NCI-H226 (cell line): Measurements from ENCODE around the gene MLF1.
A peak's percentile ranks its signal among the peaks of the same experiment; 100 is the strongest.
"Not testable (repeated sequence)": the region's sequence is repeated elsewhere in the genome, so short reads cannot be mapped to it uniquely, and the experiment has no call there.

Source experiments
- DNase-seq: peaks from one replicate; pipeline ENCODE4 v3.0.0-alpha.2; 2015

The MLF1 gene, protein sequence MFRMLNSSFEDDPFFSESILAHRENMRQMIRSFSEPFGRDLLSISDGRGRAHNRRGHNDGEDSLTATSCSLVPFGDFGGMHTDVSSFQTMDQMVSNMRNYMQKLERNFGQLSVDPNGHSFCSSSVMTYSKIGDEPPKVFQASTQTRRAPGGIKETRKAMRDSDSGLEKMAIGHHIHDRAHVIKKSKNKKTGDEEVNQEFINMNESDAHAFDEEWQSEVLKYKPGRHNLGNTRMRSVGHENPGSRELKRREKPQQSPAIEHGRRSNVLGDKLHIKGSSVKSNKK

DNA sequence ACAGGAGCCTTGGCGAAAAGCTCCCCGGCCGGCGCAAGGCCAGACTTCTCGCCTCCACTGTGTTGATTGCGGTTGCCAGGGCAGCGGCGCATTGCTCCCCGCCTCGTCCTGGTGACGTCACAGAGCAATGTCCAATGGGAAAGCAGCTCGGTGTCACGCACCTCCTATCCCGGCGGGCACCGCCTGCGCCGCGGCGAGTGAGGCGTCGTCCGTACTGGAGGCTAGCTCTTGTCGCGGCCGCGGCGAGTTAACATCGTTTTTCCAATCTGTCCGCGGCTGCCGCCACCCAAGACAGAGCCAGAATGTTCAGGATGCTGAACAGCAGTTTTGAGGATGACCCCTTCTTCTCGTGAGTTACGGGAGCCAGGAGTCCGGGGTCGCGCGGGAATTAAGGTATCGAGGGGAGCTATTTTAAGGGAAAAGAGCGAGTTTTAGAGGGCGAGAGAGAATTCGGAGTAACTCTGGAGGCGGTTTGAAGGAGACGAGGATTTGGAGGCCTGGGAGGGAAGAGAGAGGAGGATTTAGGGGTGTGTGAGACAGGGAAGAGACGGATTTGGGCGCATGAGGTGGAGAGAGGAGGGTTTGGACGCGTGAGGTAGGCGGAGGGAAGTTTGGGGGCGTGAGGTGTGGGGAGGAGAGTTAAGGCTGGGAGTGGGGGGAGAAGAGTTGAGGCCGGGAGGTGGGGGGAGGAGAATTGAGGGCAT, at the start of gene MLF1:
TSS of gene MLF1 (plus strand) at position 196 of the 704 bp plus-strand sequence. CDS start at position 303, 107 bp downstream.
- peak; percentile 78 for DNase-seq

DNA sequence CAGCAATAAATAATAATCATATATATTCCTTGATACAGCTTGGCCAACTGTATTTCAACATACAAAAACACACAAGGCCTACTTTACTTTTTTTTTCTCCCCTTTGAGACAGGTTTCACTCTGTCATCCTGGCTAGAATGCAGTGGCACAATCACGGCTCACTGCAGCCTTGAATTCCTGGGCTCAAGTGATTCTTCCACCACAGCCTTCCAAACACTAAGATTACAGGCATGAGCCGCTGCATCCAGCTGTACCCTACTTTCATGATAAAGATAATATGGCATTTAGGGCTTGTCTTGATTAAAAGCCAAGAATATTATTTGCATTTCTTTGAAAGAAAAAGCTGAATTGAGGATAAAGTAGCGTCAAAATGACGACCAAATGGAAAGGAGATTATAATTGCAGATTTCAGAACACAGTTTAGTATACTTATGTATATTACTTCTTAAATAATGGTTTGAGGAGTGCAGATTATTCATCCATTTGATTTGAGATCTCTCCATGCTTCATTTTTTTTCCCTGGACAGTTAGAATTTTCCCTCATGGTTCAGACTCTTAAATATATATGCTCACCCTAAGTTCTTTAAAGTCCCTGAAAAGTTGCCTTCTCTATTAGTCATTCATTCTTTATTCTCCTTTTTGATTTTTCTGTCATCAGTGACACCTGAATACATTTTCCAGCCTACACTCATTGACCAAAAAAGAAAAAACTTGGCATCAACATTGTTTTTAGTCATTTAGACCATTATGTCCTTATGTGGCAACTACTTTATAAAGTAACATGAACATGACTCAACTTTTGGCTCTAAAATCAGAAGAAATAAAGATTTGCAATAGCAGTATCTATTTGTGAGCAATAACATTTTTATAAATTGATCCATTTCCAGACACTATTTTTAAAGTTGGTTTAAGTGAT, 48.5 kb upstream of the MLF1 start:
- DNase-seq: no peak

DNA sequence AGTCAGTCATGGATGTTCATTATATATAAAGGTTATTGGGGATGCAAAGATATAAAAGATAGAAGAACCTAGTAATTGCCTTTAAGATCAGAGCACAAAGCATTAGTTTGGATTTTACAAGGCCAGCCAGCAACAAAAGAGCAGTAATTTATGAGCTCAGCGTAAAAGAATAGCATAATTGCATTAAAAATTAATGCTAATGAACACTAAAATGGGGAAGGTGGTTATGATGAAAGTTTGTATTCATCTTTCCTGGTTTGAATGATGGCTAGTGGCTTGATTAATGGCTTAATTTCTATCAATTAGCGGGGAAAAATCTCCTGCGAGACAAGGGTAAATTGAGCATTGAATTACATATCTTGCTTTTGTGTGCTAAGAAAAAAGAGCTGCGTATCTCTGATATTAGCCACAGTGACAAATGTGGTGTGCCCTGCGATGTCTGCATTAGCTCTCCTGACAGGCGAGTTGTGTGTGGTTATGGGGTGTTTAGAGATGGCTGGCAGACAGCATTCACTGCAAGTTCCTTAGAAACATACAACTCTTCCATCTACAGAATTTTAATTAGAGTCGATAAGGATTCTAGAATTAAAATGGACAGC, 42.8 kb upstream of the MLF1 start:
- no peak for DNase-seq

DNA sequence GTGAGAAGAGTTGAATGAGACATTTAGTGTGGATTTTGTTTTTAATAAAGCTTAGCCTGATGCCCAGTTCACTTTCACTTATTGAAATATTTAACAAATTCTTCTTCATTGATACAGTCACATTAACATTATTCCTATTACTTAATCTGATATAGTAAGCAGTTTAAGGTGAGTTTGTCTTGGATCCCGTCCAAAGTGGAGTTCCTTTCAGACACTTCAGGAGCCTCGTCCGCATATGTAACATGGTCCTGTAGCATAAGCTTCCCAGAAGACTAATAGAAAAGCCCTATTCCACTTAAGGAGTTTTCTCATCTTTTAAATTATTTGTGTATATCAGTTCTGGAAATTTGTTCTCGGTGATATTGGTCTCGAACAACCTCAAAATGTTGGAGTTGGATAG, 39.7 kb upstream of the MLF1 start:
- no peak for DNase-seq

DNA sequence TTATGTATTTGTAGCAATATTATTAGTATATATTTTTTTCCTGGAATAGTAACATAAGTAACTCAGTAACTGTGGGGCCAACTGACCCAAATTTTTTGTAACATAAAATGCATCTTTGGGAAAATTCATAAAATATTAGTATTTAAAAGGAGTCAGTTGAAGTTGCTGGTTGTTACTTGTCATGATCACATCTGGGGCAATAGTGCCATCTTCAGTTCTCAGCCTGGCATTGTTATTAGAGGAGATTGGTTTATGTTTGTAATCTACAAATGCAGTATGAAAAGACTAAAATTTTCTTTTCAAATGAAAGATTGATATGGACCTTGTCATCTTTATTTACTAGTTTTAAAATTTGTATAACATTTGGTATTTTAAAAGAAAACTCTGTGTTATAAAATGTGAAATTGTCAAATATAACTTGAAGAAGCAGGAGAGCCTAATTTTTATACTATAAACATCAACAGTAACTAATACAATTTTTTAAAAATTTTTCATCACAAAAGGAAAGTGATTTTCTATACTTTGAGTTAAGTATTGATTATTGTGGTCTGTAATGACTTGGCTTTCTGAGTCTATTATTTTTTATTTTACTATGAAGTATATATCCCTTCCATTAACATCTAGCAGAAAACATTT, 38.8 kb upstream of the MLF1 start:
- DNase-seq: peak; percentile 39

DNA sequence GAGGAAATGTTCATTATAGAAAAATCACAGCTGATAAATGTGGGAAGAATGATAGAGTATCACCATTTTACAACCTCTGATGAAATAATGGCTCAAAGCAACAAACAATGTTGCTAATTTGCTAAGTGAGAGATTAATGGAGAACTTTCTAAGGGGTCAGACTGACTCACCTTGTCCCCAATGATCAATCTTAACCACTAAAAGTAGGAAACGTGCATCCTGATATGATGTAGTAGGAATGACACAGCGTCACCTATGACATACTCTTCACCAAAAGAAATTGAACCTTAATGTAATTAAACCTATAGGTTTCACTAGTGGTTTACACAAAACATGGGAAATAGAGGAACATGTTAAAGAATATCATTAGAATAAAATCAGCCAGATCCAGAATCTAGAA, 35.1 kb upstream of the MLF1 start:
- DNase-seq: no peak

DNA sequence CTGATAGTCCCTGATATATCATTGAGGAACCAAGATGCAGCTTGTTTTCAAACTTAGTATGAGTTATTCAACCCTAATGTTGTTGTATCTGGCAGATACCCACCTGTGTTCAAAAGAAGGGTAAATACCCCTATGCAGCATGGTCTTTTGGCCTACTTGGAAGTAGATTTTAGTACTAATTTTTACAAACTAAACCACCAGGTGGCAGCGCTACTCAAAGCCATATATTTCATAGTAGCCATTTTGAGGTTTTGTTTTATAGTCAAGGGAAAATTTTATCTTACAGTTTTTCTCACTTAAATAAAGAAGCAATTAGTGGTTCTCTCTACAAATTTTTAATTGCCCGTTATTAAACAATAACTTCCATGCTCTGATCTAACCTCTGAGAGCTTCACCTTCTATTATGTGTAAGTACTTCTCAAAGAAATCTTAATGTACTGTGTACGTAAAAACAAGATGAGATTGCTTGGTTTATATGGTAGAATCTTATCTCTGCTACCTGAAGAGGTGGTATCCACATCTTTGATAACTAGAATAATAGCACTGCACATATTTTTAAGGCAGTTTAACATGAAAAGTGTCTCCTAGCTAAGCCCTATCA, 31.5 kb upstream of the MLF1 start:
- DNase-seq: peak; percentile 13

DNA sequence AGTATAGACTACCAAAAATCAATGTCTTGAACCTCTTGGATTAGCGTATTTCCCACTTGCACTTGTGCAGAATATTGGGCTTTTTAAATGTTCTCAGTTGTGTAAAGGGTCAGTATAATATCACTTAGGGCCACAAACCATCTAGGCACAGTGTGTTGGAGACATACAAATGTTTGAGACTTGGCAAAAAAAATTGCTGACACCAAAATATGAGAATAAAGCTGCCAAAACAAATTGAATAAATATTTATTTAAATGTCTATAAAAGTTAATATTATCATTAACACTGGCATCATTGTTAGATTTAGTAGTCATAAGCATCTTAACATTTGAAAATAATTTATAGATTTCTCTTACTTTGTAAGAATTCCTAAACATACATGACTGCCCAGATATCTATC, 30.9 kb upstream of the MLF1 start:
- DNase-seq: no peak

DNA sequence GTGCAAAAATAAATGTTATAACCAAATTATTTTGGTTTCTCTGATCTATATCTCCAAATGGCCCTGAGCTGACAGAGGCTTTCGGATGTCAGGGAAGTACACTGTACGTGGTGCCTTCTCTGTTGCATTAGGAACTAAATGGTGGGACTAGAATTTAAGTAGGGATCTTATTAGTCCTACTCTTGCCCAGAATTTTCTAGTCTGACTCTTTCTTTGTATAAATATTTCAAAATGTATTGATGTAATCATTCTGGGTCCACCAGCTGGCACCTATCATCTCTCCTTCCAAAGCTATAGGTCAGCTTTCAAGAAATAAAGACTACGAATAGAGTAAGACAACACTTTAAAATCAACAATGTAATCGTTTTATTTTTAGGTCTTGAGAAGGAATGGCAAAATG, 22.3 kb upstream of the MLF1 start:
- no peak for DNase-seq

DNA sequence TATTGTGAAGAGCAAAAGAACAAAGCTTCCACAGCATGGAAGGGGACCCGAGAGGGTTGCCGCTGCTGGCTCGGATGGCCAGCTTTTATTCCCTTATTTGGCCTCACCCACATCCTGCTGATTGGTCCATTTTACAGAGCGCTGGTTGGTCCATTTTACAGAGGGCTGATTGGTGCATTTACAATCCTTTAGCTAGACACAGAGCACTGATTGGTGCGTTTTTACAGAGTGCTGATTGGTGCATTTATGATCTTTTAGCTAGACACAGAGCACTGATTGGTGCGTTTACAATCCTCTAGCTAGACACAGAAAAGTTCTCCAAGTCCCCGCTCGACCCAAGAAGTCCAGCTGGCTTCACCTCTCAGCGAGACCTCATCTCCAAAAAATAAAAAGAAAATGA, 21.1 kb upstream of the MLF1 start:
- not testable (repeated sequence) for DNase-seq

DNA sequence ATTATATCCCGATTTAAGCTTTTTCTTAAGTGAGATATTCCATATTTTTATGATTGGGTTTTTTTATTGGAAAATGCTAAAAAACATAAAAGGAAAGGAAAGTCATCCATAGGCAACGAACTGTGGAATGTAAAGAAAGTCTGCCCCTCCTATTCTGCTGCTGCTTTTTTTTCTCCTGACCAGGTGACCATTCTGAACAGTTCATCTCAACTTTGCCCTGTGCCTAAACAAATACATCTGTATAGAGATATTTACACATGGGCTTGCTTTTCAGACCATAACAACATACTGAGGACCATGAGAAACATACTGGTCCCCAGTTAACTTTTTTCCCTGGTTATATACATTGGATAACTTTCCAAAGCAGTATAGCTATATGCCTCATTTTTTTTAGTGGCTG, 18.9 kb upstream of the MLF1 start:
- no peak for DNase-seq

DNA sequence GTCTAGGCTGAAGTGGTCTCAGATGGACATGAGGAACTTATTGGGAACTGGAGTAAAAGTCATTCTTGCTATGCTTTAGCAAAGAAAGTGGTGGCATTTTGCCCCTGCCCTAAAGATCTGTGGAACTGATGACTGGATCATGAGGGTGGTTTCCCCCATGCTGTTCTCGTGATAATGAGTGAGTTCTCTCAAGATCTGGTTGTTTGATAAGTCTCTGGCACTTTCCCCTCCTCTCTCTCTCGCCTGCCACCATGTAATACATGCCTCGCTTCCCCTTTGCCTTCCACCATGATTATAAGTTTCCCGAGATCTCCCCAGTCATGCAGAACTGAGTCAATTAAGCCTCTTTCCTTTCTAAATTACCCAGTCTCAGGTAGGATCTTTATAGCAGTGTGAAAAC, 11.5 kb upstream of the MLF1 start:
- DNase-seq: no peak

DNA sequence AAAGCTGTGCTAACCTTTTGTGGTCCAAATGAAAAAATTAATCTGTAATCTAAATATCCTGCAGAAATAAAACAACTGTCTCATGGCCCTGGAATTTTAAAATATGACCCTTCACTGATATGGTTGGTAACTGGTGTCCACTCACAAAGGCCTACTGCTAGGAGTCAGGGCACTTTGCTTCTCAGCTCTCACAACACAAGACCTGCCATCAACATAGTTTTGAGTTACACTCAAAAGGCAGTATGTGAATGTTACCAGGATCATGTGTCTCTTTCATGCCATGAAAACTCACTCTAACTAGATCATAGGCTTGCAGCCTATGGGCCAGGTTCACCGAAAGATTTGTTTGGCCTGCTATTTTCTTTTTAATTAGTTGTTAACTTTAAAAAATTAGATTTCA, 10.0 kb upstream of the MLF1 start:
- DNase-seq: peak; percentile 16

DNA sequence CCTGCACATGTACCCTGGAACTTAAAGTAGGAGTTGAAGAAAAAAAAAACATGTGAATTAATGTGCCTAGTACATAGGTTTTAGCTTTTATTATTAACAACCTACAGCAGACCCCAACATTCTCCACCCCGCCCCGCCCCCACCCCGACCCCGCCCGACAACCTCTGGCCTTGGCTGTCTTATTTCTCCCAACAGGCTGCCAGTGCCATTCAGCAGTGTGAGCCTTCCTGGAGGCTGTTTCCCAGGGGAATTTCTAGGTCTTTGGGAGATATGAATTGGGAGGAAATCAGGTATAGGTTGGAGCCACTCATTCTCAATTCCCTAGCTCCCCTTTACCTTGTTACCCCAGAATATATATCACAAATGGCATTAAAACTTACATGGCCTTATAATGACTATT, 8.3 kb upstream of the MLF1 start:
- DNase-seq: no peak

DNA sequence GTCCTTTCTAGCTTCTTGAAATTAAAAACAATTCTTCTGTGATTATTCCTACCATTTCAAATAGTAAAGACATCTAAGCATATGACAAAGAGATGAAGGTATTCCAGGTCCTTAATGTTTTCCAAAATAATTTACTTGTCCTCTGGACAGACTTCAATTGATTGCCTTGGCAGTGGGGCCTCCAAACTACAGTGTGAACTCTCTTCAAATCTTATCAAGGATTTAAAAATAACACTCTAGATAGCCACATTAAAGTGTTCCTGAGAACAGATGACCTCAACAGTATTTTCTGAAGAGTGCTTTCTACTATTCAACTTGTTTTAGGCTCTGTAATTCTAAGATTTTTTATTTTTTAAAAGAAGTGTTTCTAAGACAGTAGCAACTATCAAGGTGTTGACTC, 7.9 kb upstream of the MLF1 start:
- no peak for DNase-seq

DNA sequence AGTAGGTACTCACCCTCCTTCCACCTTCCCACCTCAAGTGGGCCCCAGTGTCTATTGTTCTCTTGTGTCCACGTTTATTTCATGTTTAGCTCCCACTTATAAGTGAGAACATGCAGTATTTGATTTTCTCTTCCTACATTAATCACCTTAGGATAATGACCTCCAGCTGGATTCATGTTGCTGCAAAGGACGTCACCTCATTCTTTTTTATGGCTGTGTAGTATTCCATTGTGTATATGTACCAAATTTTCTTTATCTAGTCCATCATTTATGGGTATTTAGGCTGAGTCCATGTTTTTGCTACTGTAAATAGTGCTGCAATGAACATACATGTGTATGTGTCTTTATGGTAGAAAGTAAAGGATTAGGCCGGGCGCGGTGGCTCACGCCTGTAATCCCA, 5.9 kb upstream of the MLF1 start:
- DNase-seq: no peak

DNA sequence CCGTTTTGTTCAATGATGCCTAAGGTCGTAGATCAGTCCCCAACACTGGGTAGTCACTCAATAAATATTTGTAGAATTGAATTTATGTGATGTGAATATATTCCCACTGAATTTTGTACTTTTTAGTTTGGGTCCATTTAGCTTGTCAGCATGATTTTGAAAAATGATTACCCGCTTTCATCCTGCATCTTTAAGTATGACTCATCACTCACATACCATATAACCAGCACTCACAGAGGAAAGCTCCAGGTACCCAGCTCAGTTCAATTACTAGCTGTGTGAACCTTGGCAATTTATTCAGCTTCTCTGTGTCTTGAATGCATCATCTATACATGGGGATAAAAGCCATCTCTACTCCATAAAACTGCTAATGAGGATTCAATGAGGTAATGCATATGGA, 2.2 kb upstream of the MLF1 start:
- DNase-seq: peak; percentile 58

DNA sequence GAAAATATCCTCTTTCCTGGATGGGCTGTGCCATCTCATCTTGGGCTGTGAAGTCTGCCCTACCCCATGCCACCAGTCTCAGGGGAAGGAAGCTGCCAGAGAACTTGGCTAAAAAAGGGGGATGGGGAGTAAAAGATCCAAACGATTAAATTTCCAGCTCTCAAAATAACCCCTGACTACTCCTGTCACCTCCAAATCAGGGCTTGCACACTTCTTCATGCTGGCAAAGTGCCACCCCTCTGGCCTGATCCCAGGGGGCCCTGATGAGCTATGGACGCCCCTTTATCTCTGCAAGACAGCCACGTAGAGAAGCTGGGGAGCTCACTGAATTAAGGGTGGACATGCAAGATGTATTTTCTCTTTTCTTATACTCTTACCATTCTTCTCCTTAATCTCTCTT, 1.2 kb upstream of the MLF1 start:
- DNase-seq: no peak

DNA sequence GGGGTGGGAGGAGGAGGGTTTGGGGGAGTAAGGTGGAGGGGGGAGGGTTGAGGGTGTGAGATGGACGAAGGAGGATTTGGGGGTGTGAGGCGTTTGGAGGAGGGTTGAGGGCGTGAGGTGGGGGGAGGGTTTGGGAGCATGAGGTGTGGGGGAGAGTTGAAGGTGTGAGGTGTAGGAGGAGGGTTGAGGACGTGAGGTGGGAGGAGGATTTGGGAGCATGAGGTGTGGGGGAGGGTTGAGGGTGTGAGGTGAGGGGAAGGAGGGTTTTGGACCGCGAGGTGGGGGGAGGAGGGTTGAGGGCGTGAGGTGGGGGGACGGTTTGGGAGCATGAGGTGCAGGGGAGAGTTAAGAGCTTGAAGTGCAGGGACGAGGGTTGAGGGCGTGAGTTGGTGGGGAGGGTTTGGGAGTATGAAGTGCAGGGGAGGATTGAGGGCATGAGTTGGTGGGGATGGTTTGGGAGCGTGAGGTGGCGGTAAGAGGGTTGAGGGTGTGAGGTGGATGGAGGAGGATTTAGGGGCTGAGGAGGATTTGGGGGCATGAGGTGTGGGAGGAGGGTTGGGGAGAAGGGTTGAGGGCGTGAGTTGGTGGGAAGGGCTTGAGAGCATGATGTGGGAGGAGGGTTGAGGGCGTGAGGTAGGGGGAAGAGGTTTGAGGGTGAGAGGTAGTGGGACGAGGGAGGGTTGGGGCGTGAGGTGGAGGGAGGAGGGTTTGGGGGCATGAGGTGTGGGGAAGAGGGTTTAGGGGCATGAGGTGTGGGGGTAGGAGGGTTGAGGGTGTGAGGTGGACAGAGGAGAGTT, 1.2 kb downstream of the MLF1 start:
- no peak for DNase-seq

DNA sequence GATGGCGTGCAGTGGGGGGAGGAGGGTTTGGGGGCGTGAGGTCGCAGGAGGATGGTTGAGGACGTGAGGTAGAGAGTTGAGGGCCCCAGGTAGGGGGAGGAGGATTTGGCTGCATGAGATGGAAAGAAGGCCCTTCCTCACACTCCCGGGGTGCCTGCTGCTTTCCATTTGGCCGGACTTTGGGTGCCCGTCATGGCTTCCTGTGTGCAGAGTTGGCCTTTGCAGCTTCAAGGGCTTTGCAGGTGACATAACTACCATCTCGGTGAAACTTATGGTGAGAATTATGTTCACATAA, 1.7 kb downstream of the MLF1 start:
- no peak for DNase-seq

DNA sequence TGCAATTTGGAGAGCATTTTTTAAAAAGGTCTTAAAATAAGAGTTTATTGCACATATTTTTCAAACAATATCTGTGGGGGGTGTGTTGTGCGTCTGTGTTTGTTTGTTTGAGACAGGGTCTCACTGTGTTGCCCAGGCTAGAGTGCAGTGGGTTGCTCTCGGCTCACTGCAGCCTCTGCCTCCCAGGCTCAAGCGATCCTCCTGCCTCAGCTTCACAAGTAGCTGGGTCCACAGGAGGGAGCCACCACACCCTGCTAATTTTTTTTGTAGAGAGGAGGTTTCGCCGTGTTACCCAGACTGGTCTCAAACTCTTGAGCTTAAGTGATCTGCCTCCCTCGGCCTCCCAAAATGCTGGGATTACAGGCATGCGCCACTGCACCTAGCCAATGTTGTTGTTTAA, 2.7 kb downstream of the MLF1 start:
- no peak for DNase-seq

DNA sequence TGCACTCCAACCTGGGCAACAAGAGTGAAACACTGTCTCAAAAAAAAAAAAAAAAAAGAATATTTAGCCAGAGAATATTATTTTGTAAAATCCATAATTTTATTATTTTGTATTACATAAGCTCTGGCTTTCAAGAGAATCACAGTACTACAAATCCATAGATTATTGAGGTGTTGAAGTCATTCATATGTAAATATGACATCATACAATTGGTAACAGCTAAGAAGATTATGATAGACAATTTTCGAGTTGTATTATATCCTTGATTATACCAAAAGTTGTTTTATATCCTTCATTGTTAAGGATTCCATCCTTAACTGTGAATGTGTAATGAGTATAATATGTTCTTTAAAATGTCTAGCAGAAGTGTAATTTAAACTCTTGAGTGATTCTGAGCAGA, 3.7 kb downstream of the MLF1 start:
- DNase-seq: no peak
